Liver (tissue), 9 donors: ENCODE data around the gene CAST. TPM values are rescaled to one million over a fixed set of nuclear protein-coding genes. Genes with fewer than 3 reads are reported as not detected.

Experiments used
- DNase-seq: peaks from one replicate; pipeline ENCODE4 v3.0.0-alpha.2; 2017; ENCODE audit warnings: low spot score
- H3K27ac ChIP-seq, 2 donors: one replicate each; pipeline ENCODE4 v1.7.0; 2013; ENCODE audit warnings: inconsistent platforms in 2 of 2, low read length in 2 of 2, control low read depth in 1 of 2, low read depth in 1 of 2, mild to moderate bottlenecking in 1 of 2
- H3K27me3 ChIP-seq, 4 donors: one replicate each; pipeline versions ENCODE4 v1.6.1 to v1.7.0; 2013; ENCODE audit warnings: low read length in 3 of 4, inconsistent platforms in 1 of 4, mild to moderate bottlenecking in 1 of 4, moderate library complexity in 1 of 4; ENCODE audit not compliant: control insufficient read depth in 4 of 4, insufficient read depth in 4 of 4
- H3K36me3 ChIP-seq, 4 donors: one replicate each; pipeline versions ENCODE4 v1.6.1 to v1.7.0; 2013; ENCODE audit warnings: low read length in 3 of 4, mild to moderate bottlenecking in 3 of 4, low read depth in 1 of 4, moderate library complexity in 1 of 4; ENCODE audit not compliant: control insufficient read depth in 4 of 4, insufficient read depth in 3 of 4
- H3K4me1 ChIP-seq, 4 donors: one replicate each; pipeline versions ENCODE4 v1.6.1 to v1.7.0; 2013; ENCODE audit warnings: low read length in 3 of 4, mild to moderate bottlenecking in 3 of 4, moderate library complexity in 1 of 4; ENCODE audit not compliant: control insufficient read depth in 4 of 4, insufficient read depth in 4 of 4
- H3K4me3 ChIP-seq, 3 donors: one replicate each; pipeline versions ENCODE4 v1.6.1 to v1.7.0; 2013; ENCODE audit warnings: low read length in 3 of 3, control low read depth in 1 of 3, low read depth in 1 of 3, mild to moderate bottlenecking in 1 of 3
- H3K9ac ChIP-seq, 2 donors: one replicate each; pipeline ENCODE4 v1.7.0; 2013; ENCODE audit warnings: low read length in 2 of 2, mild to moderate bottlenecking in 2 of 2, moderate library complexity in 2 of 2, control low read depth in 1 of 2, low read depth in 1 of 2
- H3K9me3 ChIP-seq, 4 donors: one replicate each; pipeline versions ENCODE4 v1.6.1 to v1.7.0; 2013; ENCODE audit warnings: low read length in 3 of 4; ENCODE audit not compliant: control insufficient read depth in 4 of 4
- EGR1 ChIP-seq, 2 donors: IDR thresholded peaks; 2 replicates each; pipeline ENCODE4 v1.6.1; 2016 to 2018; ENCODE audit warnings: antibody characterized with exemption in 2 of 2, low read depth in 2 of 2
- FOXA1 ChIP-seq: IDR thresholded peaks from 2 replicates; pipeline ENCODE4 v1.6.1; 2016; ENCODE audit warnings: antibody characterized with exemption
- FOXA2 ChIP-seq: IDR thresholded peaks from 2 replicates; pipeline ENCODE4 v1.6.1; 2016; ENCODE audit warnings: antibody characterized with exemption
- GABPA ChIP-seq, 2 donors: IDR thresholded peaks in 1 of 2; conservative IDR thresholded peaks in 1 of 2; 2 replicates each; pipeline ENCODE4 v1.6.1; 2016; ENCODE audit warnings: antibody characterized with exemption in 2 of 2, mild to moderate bottlenecking in 1 of 2, moderate library complexity in 1 of 2
- HNF4A ChIP-seq, 2 donors: conservative IDR thresholded peaks; 2 replicates each; pipeline ENCODE4 v1.6.1; 2016; ENCODE audit warnings: antibody characterized with exemption in 2 of 2, mild to moderate bottlenecking in 2 of 2
- HNF4G ChIP-seq: IDR thresholded peaks from 2 replicates; pipeline ENCODE4 v1.6.1; 2016; ENCODE audit warnings: antibody characterized with exemption
- JUND ChIP-seq, 2 donors: IDR thresholded peaks; 2 replicates each; pipeline ENCODE4 v1.6.1; 2016; ENCODE audit warnings: antibody characterized with exemption in 2 of 2
- NR2F2 ChIP-seq: IDR thresholded peaks from 2 replicates; pipeline ENCODE4 v1.6.1; 2016; ENCODE audit warnings: antibody characterized with exemption
- RAD21 ChIP-seq, 2 donors: IDR thresholded peaks; 2 replicates each; pipeline ENCODE4 v1.6.1; 2016; ENCODE audit warnings: antibody characterized with exemption in 2 of 2, mild to moderate bottlenecking in 2 of 2
- RXRA ChIP-seq, 2 donors: IDR thresholded peaks; 2 replicates each; pipeline ENCODE4 v1.6.1; 2017 to 2018; ENCODE audit warnings: antibody characterized with exemption in 2 of 2, mild to moderate bottlenecking in 1 of 2
- SP1 ChIP-seq: IDR thresholded peaks from 2 replicates; pipeline ENCODE4 v1.6.1; 2018; ENCODE audit warnings: antibody characterized with exemption, mild to moderate bottlenecking
- TAF1 ChIP-seq: conservative IDR thresholded peaks from 2 replicates; pipeline ENCODE4 v1.6.1; 2016; ENCODE audit warnings: antibody characterized with exemption, mild to moderate bottlenecking
- YY1 ChIP-seq: IDR thresholded peaks from 2 replicates; pipeline ENCODE4 v1.6.1; 2016; ENCODE audit warnings: antibody characterized with exemption, mild to moderate bottlenecking
- WGBS: extraction: QIAGEN DNeasy Blood & Tissue Kit; methylation state at CpG from one replicate; pipeline ENCODE4 v1.1.7; 2013; 5-methylcytosine and 5-hydroxymethylcytosine counted together
- polyA plus RNA-seq, 2 donors: library from polyadenylated mRNA; stranded (reverse) in 1 of 2; unstranded in 1 of 2; fragments of 200-250 nt in 1 of 2; fragments of >200 nt in 1 of 2; fragmentation: Nextera tagmentation in 1 of 2; extraction: Ambion mirVana in 1 of 2; gene quantifications; one replicate each; pipeline versions ENCODE4 v1.2.1 to v1.2.3, GENCODE V29; 2013 to 2015
- total RNA-seq, 2 donors: library from RNA; depleted of rRNA; stranded (reverse); fragments of >200 nt; gene quantifications; one replicate each; pipeline ENCODE4 v1.2.3, GENCODE V29; 2014
- TF ChIP-seq, protein P1 (sequence below): fragments of 150-350 bp; IDR thresholded peaks from 2 replicates; pipeline ENCODE4 v1.5.1; 2017; ENCODE audit warnings: improper control_type of control experiment, low read depth, low read length; ENCODE audit not compliant: missing input control
- TF ChIP-seq, protein P2 (sequence below): IDR thresholded peaks from 2 replicates; pipeline ENCODE4 v1.6.1; 2016; ENCODE audit warnings: antibody characterized with exemption
- TF ChIP-seq, protein P3 (sequence below): IDR thresholded peaks from 2 replicates; pipeline ENCODE4 v1.6.1; 2016; ENCODE audit warnings: antibody characterized with exemption
- TF ChIP-seq, protein P4 (sequence below): IDR thresholded peaks from 2 replicates; pipeline ENCODE4 v1.6.1; 2016; ENCODE audit warnings: antibody characterized with exemption, mild to moderate bottlenecking
- TF ChIP-seq, protein P5 (sequence below): IDR thresholded peaks from 2 replicates; pipeline ENCODE4 v1.6.1; 2016; ENCODE audit warnings: antibody characterized with exemption
- donor health status: healthy.
- donor health status: healthy.
- donor health status: healthy.
- donor health status: healthy.
- donor health status: healthy.

Gene CAST
- total and polyA plus RNA-seq, 4 donors = 43.3 to 126 (median 81.0) TPM

DNA sequence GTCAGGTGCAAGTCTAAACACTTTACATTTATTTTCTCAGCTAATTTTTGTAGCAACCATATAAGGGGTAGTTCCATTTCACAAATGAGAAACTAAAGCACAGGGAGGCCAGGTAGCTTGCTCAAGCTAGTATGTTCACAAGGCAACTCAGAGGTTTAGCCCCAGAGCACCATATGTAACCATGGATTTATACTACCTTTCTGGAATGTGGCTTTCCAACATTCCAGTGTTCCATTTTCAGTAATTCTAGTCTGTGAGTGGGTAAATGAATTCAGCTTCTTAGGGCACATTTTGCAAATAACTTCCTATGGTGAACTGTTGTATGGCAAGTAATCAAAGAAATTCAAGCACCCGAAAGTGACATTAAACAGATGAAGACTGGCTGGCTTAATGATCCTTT lies 25.0 kb upstream of the CAST start:
- Histone ChIP-seq H3K9me3 (no peaks in the 10 kb centered on the region), H3K27me3 (no peaks in the 10 kb centered on the region), H3K4me3 (no peak overlapping the region), H3K4me1 (no peaks in the 10 kb centered on the region), H3K9ac (no peak overlapping the region), H3K27ac (no peak overlapping the region), H3K36me3 (no peaks in the 10 kb centered on the region)
- DNase-seq = no peak
- WGBS = 98% methylated on average over 1 of the region's 1 CpG
- TF ChIP-seq HNF4A (conservative IDR thresholded peaks at IDR 0.05) = no peak

DNA sequence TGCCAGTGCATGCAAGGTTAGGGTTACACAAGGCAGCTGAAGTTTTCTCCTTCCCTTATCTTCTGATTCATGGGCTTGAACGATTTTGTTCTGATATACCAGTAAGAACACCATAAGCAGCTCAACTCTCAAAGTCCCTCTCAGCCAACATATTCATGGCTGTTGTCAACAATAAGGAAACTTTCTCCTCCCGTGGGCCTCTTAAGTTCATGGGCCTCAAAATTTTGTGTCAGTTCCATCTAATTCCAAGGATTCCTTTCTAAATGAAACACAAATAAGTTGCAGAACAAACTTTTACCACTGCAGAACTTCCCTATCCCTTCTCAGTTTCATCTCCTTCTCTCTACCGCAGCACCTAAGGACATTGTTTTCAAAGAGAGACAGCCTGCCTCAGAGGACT lies 23.6 kb upstream of the CAST start:
- TF ChIP-seq, protein P1, sequence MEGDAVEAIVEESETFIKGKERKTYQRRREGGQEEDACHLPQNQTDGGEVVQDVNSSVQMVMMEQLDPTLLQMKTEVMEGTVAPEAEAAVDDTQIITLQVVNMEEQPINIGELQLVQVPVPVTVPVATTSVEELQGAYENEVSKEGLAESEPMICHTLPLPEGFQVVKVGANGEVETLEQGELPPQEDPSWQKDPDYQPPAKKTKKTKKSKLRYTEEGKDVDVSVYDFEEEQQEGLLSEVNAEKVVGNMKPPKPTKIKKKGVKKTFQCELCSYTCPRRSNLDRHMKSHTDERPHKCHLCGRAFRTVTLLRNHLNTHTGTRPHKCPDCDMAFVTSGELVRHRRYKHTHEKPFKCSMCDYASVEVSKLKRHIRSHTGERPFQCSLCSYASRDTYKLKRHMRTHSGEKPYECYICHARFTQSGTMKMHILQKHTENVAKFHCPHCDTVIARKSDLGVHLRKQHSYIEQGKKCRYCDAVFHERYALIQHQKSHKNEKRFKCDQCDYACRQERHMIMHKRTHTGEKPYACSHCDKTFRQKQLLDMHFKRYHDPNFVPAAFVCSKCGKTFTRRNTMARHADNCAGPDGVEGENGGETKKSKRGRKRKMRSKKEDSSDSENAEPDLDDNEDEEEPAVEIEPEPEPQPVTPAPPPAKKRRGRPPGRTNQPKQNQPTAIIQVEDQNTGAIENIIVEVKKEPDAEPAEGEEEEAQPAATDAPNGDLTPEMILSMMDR = no peak
- TF ChIP-seq JUND (IDR thresholded peaks at IDR 0.05) (no peak), RAD21 (IDR thresholded peaks at IDR 0.05) (no peak), RXRA (IDR thresholded peaks at IDR 0.05) (no peak), YY1 (no peak), HNF4A (conservative IDR thresholded peaks at IDR 0.05) (no peak), NR2F2 (no peak), FOXA1 (no peak), HNF4G (no peak), TAF1 (no peak), GABPA (IDR thresholded peaks at IDR 0.05 in 1 of 2, conservative IDR thresholded peaks at IDR 0.05 in 1 of 2) (no peak), SP1 (no peak), FOXA2 (no peak), EGR1 (IDR thresholded peaks at IDR 0.05; ENCODE audit: low read depth in 2 of 2) (no peak)
- TF ChIP-seq, protein P2, sequence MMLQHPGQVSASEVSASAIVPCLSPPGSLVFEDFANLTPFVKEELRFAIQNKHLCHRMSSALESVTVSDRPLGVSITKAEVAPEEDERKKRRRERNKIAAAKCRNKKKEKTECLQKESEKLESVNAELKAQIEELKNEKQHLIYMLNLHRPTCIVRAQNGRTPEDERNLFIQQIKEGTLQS = no peak
- TF ChIP-seq, protein P3, sequence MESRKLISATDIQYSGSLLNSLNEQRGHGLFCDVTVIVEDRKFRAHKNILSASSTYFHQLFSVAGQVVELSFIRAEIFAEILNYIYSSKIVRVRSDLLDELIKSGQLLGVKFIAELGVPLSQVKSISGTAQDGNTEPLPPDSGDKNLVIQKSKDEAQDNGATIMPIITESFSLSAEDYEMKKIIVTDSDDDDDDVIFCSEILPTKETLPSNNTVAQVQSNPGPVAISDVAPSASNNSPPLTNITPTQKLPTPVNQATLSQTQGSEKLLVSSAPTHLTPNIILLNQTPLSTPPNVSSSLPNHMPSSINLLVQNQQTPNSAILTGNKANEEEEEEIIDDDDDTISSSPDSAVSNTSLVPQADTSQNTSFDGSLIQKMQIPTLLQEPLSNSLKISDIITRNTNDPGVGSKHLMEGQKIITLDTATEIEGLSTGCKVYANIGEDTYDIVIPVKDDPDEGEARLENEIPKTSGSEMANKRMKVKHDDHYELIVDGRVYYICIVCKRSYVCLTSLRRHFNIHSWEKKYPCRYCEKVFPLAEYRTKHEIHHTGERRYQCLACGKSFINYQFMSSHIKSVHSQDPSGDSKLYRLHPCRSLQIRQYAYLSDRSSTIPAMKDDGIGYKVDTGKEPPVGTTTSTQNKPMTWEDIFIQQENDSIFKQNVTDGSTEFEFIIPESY = no peak
- TF ChIP-seq, protein P4, sequence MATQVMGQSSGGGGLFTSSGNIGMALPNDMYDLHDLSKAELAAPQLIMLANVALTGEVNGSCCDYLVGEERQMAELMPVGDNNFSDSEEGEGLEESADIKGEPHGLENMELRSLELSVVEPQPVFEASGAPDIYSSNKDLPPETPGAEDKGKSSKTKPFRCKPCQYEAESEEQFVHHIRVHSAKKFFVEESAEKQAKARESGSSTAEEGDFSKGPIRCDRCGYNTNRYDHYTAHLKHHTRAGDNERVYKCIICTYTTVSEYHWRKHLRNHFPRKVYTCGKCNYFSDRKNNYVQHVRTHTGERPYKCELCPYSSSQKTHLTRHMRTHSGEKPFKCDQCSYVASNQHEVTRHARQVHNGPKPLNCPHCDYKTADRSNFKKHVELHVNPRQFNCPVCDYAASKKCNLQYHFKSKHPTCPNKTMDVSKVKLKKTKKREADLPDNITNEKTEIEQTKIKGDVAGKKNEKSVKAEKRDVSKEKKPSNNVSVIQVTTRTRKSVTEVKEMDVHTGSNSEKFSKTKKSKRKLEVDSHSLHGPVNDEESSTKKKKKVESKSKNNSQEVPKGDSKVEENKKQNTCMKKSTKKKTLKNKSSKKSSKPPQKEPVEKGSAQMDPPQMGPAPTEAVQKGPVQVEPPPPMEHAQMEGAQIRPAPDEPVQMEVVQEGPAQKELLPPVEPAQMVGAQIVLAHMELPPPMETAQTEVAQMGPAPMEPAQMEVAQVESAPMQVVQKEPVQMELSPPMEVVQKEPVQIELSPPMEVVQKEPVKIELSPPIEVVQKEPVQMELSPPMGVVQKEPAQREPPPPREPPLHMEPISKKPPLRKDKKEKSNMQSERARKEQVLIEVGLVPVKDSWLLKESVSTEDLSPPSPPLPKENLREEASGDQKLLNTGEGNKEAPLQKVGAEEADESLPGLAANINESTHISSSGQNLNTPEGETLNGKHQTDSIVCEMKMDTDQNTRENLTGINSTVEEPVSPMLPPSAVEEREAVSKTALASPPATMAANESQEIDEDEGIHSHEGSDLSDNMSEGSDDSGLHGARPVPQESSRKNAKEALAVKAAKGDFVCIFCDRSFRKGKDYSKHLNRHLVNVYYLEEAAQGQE = no peak
- TF ChIP-seq, protein P5, sequence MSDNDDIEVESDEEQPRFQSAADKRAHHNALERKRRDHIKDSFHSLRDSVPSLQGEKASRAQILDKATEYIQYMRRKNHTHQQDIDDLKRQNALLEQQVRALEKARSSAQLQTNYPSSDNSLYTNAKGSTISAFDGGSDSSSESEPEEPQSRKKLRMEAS = no peak
- no peak overlapping the region for H3K9ac ChIP-seq
- H3K27me3 ChIP-seq = no peaks in the 10 kb centered on the region
- H3K4me1 ChIP-seq = no peaks in the 10 kb centered on the region
- H3K27ac ChIP-seq = no peak overlapping the region
- DNase-seq = no peak
- 71% methylated on average over 3 of the region's 3 CpGs for WGBS
- no peaks in the 10 kb centered on the region for H3K36me3 ChIP-seq
- no peaks in the 10 kb centered on the region for H3K9me3 ChIP-seq
- no peak overlapping the region for H3K4me3 ChIP-seq
